ENCODE results near the gene PSTK.

The PSTK gene

DNA sequence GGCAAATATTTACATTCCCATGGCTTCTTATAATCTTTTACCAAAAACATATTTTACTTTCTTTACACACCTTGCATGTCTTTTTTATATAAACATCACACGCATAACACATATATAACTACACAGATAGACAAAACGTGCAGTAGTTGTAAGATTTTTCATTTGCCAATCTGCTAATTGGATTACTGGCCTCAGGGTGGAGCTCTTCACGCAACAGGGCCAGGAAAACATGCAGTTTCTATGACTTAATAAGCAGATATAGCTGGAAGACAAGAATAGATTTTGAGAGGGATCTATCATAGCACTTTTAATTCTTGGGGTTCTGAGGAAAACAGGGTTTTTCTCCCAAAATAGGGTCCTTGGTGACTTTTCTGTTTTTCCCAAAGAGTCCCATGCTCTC is 41.3 kb downstream of the PSTK start:
- DNase-seq, result no peak

DNA sequence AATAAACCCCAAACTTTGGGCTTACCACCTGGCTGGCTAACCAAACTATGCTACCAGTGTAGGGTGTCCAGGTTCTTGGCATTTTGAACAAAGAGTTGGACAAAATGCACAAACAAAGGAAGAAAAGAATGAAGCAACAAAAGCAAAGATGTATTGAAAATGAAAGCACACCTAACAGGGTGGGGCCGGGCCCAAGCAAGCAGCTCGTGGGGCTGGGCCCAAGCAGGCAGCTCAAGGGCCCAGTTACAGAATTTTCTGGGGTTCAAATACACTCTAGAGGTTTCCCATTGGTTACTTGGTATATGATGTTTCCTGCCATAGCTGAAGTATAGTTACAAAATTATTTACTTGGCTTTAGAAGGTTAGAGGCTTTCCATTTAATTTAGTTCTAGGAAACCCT is 44.3 kb downstream of the PSTK start:
- DNase-seq, result no peak

DNA sequence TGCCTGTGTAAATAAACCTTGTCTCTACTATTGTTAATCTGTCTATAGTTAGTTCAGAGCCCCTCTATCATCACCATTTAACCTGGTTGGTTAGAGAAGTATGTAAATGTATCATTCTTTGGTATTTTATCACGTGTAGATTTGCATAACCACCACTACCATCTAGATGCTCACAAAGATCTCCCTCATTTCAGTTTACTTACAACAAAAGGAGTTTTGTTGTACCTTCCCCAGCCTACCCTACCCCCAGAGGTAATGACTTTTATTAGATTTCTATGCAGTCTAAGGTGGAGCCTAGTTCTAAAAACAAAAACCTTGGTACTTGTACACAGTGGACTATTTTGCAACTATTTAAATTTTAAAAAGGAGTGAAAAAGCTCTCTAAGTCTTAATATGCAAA is 46.1 kb downstream of the PSTK start:
- no peak for DNase-seq

DNA sequence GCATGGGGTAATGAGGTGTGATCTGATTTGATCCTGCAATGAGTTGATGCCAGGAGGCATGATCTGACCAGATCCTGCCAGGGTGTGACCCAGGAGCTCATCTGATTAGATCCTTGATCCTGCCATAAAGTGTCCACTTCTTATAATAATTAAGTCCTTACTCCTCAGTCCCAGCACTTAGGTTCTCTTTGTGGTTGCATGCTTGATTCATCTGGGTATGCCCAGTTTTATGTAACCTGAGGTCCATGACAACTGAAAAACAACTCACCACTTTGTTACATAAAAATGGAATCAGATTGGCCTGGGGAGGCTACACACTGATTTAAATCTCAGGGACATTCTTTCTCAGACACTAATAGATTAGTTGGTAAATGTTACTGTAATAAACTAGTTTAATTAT is 47.7 kb downstream of the PSTK start:
- no peak for DNase-seq

DNA sequence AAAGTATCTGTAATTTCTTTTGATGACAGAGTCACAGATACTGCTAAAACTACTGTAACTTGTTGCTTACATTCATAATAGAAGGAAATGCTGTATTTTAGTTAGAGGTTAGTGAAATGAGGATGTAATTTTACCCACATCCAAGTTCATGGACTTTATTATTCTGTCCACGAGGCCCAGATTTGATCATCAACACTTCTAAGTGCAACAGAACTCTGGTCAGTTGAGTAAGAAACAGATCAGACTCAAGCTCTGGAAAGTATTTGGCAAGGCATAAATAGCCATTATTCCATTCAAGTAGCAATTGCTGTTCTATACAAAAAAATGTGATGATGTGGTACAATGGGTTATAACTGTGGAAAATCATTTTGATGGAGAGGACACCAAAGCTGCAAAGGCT is 50.9 kb downstream of the PSTK start:
- DNase-seq, result no peak

DNA sequence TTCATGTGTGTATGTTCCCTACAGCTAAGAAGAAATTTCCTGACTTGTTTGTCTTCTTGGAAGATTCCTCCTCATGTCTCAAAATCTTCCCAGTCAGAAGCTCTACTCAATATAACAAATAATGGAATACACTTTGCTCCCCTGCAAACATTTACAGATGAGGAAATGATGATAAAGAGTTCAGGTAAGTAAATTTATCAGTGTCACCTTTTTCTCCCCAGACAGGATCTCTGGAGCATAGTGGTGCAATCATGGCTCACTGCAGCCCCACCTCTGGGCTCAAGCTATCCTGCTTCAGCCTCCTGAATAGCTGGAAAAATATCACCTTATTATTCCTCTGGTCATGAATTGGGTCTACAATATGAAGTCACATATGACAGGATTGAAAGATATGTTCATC is 54.1 kb downstream of the PSTK start:
- DNase-seq, result no peak

DNA sequence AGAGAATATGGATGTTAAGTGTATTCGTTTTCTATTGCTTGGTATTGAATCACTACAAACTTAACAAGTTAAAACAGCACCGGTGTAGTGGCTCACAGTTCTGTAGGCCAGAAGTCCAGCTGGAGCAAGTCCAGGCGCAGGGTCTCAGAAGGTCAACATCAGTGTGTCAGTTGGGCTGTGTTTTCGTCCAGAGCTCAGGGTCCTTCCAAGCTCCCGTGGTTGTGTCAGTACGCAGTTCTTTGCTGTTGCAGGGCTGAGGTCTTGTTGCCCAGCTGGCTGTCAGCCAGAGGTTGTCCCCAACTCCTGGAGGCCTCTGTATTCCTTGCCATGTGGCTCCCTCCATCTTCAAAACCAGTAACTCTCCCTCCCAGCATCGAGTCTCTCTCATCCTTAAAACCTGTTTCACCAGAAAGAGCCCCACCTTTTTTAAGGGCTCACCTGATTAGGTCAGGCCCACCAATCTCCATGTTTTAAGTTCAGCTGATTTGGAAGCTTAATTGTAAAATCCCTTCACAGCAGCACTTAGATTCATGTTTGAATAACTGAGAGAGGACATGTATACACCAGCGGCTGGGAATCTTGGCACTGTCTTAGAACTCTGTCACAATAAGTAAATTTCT is 55.4 kb downstream of the PSTK start:
- no peak for DNase-seq

DNA sequence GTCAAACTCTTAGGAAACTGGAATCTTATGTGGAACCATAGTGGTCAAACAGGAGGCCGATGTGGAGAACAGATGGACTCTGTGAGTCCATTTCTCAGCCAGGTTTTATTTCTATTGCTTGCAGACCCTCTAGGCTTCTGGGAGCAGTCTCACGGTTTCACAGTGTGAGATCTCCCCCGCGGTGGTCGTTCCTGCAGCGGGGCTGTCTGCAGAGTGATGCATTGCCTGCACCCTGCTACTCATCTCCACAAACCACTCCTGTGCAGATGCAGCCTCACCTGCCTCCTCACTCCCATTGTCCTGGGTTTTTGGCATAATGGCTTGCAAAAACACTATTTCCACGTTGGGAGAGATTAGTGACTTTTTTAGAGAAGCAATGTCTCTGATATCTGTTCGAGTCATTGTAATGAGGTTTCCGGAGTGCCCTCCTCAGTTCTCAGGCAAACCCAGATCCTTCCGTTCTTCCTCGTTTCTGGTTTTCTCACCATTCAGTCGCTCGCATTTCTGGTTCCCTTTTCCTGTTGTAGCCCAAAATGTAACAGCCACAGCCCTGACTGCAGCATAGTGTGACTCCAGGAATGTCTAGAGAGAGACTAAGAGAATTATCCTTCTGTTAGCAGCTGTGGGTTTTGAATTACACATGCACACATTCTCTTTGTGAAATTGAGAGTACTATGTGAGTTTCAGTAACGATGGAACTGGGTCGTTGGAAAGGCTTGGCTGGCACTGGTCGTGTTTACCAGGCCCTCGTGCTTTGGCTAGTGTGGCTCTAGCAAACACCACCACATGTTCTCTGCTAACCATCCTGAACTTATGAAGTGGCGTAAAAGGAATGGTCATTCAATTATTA is 58.8 kb downstream of the PSTK start:
- DNase-seq, result no peak

DNA sequence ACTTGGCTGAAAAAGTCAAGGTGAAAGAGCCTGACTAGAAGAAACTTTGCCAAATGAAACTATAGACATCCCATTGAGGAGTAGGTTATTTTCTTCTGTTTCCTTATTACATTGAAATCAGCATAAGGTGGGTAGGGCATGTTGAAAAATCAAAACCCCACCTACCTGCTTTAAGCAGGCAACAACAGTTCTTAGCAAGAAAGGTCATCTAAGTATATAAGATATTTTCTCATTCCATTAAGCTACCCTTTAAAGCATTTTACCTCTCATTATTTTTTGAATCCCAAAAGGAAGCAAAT is 59.4 kb downstream of the PSTK start:
- no peak for DNase-seq

Data from CD4-positive, alpha-beta T cell treated with Interleukin-12 subunit alpha and Interleukin-12 subunit beta, for 1 hour (primary cell).